ENCODE data around the gene KEAP1.
A peak's percentile ranks its signal among the peaks of the same experiment; 100 is the strongest.
"Not testable (repeated sequence)": the region's sequence is repeated elsewhere in the genome, so short reads cannot be mapped to it uniquely, and the experiment has no call there.

KEAP1 gene

DNA sequence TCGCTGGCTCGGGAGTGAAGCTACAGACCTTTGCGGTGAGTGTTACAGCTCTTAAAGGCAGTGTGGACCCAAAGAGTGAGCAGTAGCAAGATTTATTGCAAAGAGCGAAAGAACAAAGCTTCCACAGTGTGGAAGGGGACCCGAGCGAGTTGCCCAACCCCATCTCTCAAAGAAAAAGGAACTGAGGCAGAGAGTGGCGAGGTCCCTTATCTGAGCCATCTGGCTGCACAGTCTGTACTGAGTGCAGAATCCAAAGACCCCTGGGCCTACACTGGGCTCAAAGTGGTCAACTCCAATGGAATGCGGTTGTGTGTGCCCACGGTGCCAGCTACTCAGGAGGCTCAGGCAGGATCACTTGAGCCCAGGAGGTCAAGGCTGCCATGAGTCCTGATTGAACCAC is 35.9 kb upstream of the KEAP1 start:
- H3K4me3 ChIP-seq (ENCODE audit: low read depth, low read length): not testable (repeated sequence)
- peak; percentile 68 for DNase-seq (ENCODE audit: low read depth)
- 0 out of 2 replicates have a peak, but pooled peaks have one; percentile 9 for TF ChIP-seq MYC (IDR thresholded peaks at IDR 0.05; ENCODE audit: low read depth, low read length)

DNA sequence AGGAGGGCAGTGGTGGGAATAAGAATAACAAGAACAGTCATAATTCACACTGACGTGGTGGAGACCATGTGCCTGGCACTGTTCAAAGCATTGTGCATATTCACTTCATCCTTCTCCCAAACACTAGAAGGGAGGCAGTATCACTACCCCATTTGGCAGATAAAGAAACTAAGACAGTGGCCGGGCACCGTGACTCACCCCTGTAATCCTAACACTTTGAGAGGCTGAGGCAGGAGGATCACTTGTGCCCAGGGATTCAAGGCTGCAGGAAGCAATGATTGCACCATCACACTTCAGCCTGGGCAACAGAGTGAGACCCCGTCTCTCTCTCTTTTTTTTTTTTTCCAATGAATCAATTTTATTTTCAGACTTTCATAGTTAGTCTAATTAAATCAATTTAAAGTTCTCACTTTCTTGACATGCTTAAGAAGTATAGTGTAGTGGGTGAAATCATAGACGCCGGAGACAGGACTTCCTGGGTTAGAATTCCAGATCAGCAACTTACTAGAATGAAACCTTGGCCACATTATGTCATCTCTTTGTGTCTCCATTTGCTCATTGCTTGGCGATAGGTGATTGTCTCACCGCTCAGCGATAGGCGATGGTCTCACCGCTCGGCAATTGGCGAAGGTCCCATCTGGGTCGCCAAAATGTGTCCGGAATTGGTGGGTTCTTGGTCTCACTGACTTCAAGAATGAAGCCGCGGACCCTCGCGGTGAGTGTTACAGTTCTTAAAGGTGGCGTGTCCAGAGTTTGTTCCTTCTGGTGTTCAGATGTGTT is 35.2 kb upstream of the KEAP1 start:
- no peak for TF ChIP-seq MYC (IDR thresholded peaks at IDR 0.05; ENCODE audit: low read depth, low read length)
- no peak for TF ChIP-seq POLR2A (IDR thresholded peaks at IDR 0.05; ENCODE audit: extremely low read depth, insufficient read length)
- TF ChIP-seq, protein P1, sequence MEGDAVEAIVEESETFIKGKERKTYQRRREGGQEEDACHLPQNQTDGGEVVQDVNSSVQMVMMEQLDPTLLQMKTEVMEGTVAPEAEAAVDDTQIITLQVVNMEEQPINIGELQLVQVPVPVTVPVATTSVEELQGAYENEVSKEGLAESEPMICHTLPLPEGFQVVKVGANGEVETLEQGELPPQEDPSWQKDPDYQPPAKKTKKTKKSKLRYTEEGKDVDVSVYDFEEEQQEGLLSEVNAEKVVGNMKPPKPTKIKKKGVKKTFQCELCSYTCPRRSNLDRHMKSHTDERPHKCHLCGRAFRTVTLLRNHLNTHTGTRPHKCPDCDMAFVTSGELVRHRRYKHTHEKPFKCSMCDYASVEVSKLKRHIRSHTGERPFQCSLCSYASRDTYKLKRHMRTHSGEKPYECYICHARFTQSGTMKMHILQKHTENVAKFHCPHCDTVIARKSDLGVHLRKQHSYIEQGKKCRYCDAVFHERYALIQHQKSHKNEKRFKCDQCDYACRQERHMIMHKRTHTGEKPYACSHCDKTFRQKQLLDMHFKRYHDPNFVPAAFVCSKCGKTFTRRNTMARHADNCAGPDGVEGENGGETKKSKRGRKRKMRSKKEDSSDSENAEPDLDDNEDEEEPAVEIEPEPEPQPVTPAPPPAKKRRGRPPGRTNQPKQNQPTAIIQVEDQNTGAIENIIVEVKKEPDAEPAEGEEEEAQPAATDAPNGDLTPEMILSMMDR (IDR thresholded peaks at IDR 0.05; ENCODE audit: low read depth, low read length): no peak
- TF ChIP-seq, protein P2, sequence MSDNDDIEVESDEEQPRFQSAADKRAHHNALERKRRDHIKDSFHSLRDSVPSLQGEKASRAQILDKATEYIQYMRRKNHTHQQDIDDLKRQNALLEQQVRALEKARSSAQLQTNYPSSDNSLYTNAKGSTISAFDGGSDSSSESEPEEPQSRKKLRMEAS (IDR thresholded peaks at IDR 0.05; ENCODE audit: low read depth, low read length): no peak
- DNase-seq (ENCODE audit: low read depth): no peak
- H3K4me3 ChIP-seq (ENCODE audit: low read depth, low read length): no peak overlapping the region

DNA sequence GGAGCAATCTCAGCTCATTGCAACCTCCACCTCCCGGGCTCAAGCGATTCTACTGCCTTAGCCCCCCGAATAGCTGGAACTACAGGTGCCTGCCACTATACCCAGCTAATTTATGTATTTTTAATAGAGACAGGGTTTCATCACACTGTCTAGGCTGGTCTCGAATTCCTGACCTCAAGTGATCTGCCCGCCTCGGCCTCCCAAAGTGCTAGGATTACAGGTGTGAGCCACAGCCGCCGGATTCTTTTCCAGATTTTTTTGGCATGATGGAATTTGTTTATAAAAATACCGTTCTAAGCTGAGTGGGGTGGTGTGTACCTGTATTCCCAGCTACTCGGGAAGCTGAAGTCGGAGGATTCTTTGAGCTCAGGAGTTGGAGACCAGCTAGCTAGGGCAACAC is 34.5 kb upstream of the KEAP1 start:
- no peak overlapping the region for H3K4me3 ChIP-seq (ENCODE audit: low read depth, low read length)
- DNase-seq (ENCODE audit: low read depth): no peak
- TF ChIP-seq MYC (IDR thresholded peaks at IDR 0.05; ENCODE audit: low read depth, low read length): no peak
- TF ChIP-seq, protein P1 (IDR thresholded peaks at IDR 0.05; ENCODE audit: low read depth, low read length): no peak
- TF ChIP-seq POLR2A (IDR thresholded peaks at IDR 0.05; ENCODE audit: extremely low read depth, insufficient read length): no peak
- TF ChIP-seq, protein P2 (IDR thresholded peaks at IDR 0.05; ENCODE audit: low read depth, low read length): no peak

DNA sequence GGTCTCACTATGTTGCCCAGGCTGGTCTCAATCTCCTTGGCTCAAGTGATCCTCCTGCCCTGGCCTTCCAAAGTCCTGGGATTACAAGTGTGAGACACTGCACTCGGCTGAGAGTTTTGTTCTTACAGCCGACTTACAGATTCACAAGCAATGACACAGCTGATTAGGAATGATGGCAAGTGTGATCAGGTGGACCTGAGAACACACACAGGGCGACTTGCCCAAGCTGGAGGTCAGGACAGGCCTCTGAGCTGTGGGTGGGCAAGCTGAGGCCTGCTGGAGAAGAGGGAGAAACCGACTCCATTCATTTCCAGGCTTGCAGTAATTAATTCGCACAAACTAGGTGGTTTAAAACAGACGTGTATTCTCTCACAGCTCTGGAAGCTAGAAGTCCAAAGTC is 32.5 kb upstream of the KEAP1 start:
- TF ChIP-seq, protein P2 (IDR thresholded peaks at IDR 0.05; ENCODE audit: low read depth, low read length): no peak
- TF ChIP-seq, protein P1 (IDR thresholded peaks at IDR 0.05; ENCODE audit: low read depth, low read length): no peak
- TF ChIP-seq POLR2A (IDR thresholded peaks at IDR 0.05; ENCODE audit: extremely low read depth, insufficient read length): no peak
- no peak for TF ChIP-seq MYC (IDR thresholded peaks at IDR 0.05; ENCODE audit: low read depth, low read length)
- no peak overlapping the region for H3K4me3 ChIP-seq (ENCODE audit: low read depth, low read length)
- no peak for DNase-seq (ENCODE audit: low read depth)

DNA sequence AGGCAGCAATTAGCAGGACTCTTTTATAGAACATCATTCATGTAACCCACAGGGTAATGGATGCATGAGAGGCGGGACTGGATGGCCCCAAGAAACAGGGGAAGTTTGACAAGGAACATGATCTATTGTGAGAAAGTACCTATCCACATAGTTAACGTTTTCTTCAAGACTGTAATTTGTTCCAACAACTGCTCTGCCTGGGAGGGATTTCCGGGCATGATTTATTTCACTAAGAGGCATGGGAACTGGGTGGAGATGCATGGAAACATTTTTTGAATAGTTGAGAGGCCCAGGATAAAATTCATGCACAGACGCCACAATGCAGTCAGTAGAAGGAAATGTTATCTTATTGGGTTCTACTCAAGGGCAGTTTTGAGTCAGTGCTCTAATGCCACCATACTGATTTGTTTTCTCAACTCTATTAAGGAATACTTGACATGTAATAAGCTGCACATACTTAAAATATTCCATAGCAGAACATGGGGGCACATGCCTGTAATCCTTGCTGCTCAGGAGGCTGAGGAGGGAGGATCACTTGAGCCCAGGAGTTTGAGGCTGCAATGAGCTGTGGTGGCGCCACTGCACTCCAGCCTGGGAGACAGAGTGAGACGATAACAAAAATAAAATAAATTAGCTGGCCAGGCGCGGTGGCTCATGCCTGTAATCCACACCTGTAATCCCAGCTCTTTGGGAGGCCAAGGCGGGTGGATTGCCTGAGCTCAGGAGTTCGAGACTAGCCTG is 30.7 kb upstream of the KEAP1 start:
- no peak for DNase-seq (ENCODE audit: low read depth)
- TF ChIP-seq, protein P2 (IDR thresholded peaks at IDR 0.05; ENCODE audit: low read depth, low read length): no peak
- no peak for TF ChIP-seq POLR2A (IDR thresholded peaks at IDR 0.05; ENCODE audit: extremely low read depth, insufficient read length)
- no peak for TF ChIP-seq MYC (IDR thresholded peaks at IDR 0.05; ENCODE audit: low read depth, low read length)
- TF ChIP-seq, protein P1 (IDR thresholded peaks at IDR 0.05; ENCODE audit: low read depth, low read length): no peak
- no peak overlapping the region for H3K4me3 ChIP-seq (ENCODE audit: low read depth, low read length)

DNA sequence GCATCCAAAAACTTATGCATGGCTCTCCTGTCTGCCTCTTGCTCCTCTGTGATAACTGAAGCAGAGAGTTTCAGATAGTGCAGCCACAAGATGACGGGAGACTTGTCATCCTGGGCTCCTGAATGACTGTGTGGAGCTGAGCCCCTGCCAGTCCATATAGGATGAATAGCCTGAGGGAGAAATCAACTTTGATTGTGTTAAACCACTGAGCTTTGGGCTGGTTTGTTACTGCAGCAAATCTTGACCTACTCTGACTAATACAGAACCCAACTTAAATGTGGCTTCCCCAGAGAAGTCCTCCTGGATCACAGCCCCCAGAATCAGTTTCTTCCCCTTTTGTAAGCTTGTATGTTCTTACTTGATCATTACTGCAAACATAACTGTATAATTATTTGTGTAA is 29.3 kb upstream of the KEAP1 start:
- DNase-seq (ENCODE audit: low read depth): no peak
- H3K4me3 ChIP-seq (ENCODE audit: low read depth, low read length): no peak overlapping the region
- TF ChIP-seq MYC (IDR thresholded peaks at IDR 0.05; ENCODE audit: low read depth, low read length): no peak
- TF ChIP-seq, protein P2 (IDR thresholded peaks at IDR 0.05; ENCODE audit: low read depth, low read length): no peak
- TF ChIP-seq POLR2A (IDR thresholded peaks at IDR 0.05; ENCODE audit: extremely low read depth, insufficient read length): no peak
- TF ChIP-seq, protein P1 (IDR thresholded peaks at IDR 0.05; ENCODE audit: low read depth, low read length): no peak

DNA sequence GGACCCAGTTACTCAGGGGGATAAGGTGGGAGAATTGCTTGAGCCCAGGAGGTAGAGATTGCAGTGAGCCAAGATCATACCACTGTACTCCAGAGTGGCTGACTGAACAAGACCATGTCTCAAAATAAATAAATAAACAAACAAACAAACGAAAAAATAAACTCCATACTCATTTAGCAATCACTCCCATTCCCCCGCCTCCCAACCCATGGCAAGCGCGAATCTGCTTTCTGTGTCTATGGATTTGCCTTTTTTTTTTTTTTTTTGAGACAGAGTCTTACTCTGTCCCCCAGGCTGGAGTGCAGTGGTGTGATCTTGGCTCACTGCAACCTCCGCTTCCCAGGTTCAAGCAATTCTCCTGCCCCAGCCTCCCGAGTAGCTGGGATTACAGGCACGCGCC is 23.7 kb upstream of the KEAP1 start:
- DNase-seq (ENCODE audit: low read depth): not testable (repeated sequence)

More for the DNA sequence above, 23.7 kb upstream of the KEAP1 start:
- H3K4me3 ChIP-seq (ENCODE audit: low read depth, low read length): not testable (repeated sequence)

All from NB4 (cell line).